Activated CD8-positive, alpha-beta memory T cell treated with anti-CD3 and anti-CD28 coated beads, Interleukin-2, amount 10 ng/mL, durations not matched to agents 7 days and 5 days (primary cell): Measurements from ENCODE around the gene KCNK10. TPM values are rescaled to one million over a fixed set of nuclear protein-coding genes. Genes with fewer than 3 reads are reported as not detected.
A peak's percentile ranks its signal among the peaks of the same experiment; 100 is the strongest.

ENCODE experiments used
- ATAC-seq: fragments of 150-1000 bp; cut with Tn5 transposase; one replicate; pipeline ENCODE4 v1.10.0; 2021; ENCODE audit warnings: moderate library complexity
- CTCF ChIA-PET: fragments of 350-600 bp; sonication (Branson Sonifier 250); formaldehyde crosslinking; loops from one replicate; lab custom pipeline; 2021; ENCODE audit warnings: antibody characterized with exemption; lab: Charles Lee
- DNase-seq: peaks from one replicate; pipeline ENCODE4 v3.0.0-alpha.2; 2020
- H3K27ac Mint-ChIP-seq: one replicate; pipeline ENCODE4 v1.8.0; 2021; ENCODE audit warnings: mild to moderate bottlenecking, mixed read lengths
- H3K27me3 Mint-ChIP-seq: one replicate; pipeline ENCODE4 v1.8.0; 2021; ENCODE audit warnings: mixed read lengths
- H3K36me3 Mint-ChIP-seq: one replicate; pipeline ENCODE4 v1.8.0; 2021; ENCODE audit warnings: mild to moderate bottlenecking, mixed read lengths
- H3K4me1 Mint-ChIP-seq: one replicate; pipeline ENCODE4 v1.8.0; 2021; ENCODE audit warnings: mixed read lengths
- H3K4me3 Mint-ChIP-seq: one replicate; pipeline ENCODE4 v1.8.0; 2021; ENCODE audit warnings: mild to moderate bottlenecking, moderate library complexity, mixed read lengths
- H3K9me3 Mint-ChIP-seq: one replicate; pipeline ENCODE4 v1.8.0; 2022; ENCODE audit warnings: low read depth, mixed read lengths
- total RNA-seq, 2 experiments: library from RNA; stranded (reverse); gene quantifications; one replicate each; pipeline ENCODE4 v1.2.3, GENCODE V29; 2021

KCNK10 gene
- total RNA-seq, 2 experiments from 2014 or later = not detected

GRCh38 chr14:88195676-88196075 is 127.4 kb downstream of the KCNK10 start:
- Mint-ChIP-seq H3K9me3 (no peaks in the 10 kb centered on the region), H3K36me3 (no peaks in the 10 kb centered on the region), H3K4me3 (no peak overlapping the region), H3K4me1 (no peaks in the 10 kb centered on the region), H3K27me3 (peaks cover 37% of the 10 kb centered on the region), H3K27ac (no peak overlapping the region)
- DNase-seq (peak; percentile 4), ATAC-seq (no peak)
- CTCF ChIA-PET = interaction anchor here (1.2 kb wide), 1 partner anchor 250 kb away, joined by 4 read pairs; no protein-coding TSS in a partner anchor

GRCh38 chr14:88194531-88194930 is 128.5 kb downstream of the KCNK10 start:
- H3K9me3 Mint-ChIP-seq = no peaks in the 10 kb centered on the region
- H3K4me3 Mint-ChIP-seq = no peak overlapping the region
- DNase-seq (peak; percentile 27), ATAC-seq (no peak)
- no peak overlapping the region for H3K27ac Mint-ChIP-seq
- CTCF ChIA-PET = no interaction called here
- no peaks in the 10 kb centered on the region for H3K36me3 Mint-ChIP-seq
- H3K27me3 Mint-ChIP-seq = peaks cover 37% of the 10 kb centered on the region
- H3K4me1 Mint-ChIP-seq = no peaks in the 10 kb centered on the region

GRCh38 chr14:88191605-88192004 is 131.5 kb downstream of the KCNK10 start:
- CTCF ChIA-PET = interaction anchor here (4.3 kb wide), 1 partner anchor 13 kb away, joined by 20 read pairs; no protein-coding TSS in a partner anchor

GRCh38 chr14:88189417-88190191 is 133.5 kb downstream of the KCNK10 start:
- peak; percentile 78 for ATAC-seq
- H3K27ac Mint-ChIP-seq = no peak overlapping the region

More at GRCh38 chr14:88191605-88192004, 131.5 kb downstream of the KCNK10 start:
- Mint-ChIP-seq H3K9me3 (no peaks in the 10 kb centered on the region), H3K36me3 (no peaks in the 10 kb centered on the region), H3K4me3 (no peak overlapping the region), H3K27ac (no peak overlapping the region), H3K4me1 (peaks cover 4% of the 10 kb centered on the region), H3K27me3 (peaks cover 37% of the 10 kb centered on the region)
- DNase-seq = no peak
- no peak for ATAC-seq

GRCh38 chr14:88188745-88189416 is 134.2 kb downstream of the KCNK10 start:
- DNase-seq (no peak), ATAC-seq (peak; percentile 16)
- Mint-ChIP-seq H3K27ac (no peak overlapping the region), H3K27me3 (peaks cover 15% of the 10 kb centered on the region), H3K4me3 (peak overlapping the region; percentile 45), H3K36me3 (no peaks in the 10 kb centered on the region), H3K4me1 (peaks cover 4% of the 10 kb centered on the region), H3K9me3 (no peaks in the 10 kb centered on the region)
- CTCF ChIA-PET = interaction anchor here (0.8 to 4.3 kb wide), 22 partner anchors 10 to 478 kb away, joined by 3 to 22 read pairs (median 4); no protein-coding TSS in a partner anchor

More at GRCh38 chr14:88189417-88190191, 133.5 kb downstream of the KCNK10 start:
- Mint-ChIP-seq H3K4me3 (peak overlapping the region; percentile 45), H3K36me3 (no peaks in the 10 kb centered on the region), H3K4me1 (peaks cover 4% of the 10 kb centered on the region), H3K9me3 (no peaks in the 10 kb centered on the region), H3K27me3 (peaks cover 20% of the 10 kb centered on the region)
- peak; percentile 77 for DNase-seq
- CTCF ChIA-PET = interaction anchor here (0.6 to 4.3 kb wide), 28 partner anchors 9 to 604 kb away, joined by 3 to 22 read pairs (median 4); partner anchors contain the start of gene EML5

- Mint-ChIP-seq H3K4me1 (peaks cover 11% of the 10 kb centered on the region), H3K9me3 (no peaks in the 10 kb centered on the region), H3K27me3 (peaks cover 2% of the 10 kb centered on the region), H3K36me3 (no peaks in the 10 kb centered on the region), H3K4me3 (no peak overlapping the region), H3K27ac (no peak overlapping the region)
- CTCF ChIA-PET = no interaction called here
- DNase-seq = peak; percentile 0
- ATAC-seq = no peak
These were observed 137.2 kb downstream of the KCNK10 start for GRCh38 chr14:88185843-88186242.

GRCh38 chr14:88184956-88185355 is 138.1 kb downstream of the KCNK10 start:
- Mint-ChIP-seq H3K9me3 (no peaks in the 10 kb centered on the region), H3K4me3 (no peak overlapping the region), H3K27me3 (peaks cover 2% of the 10 kb centered on the region), H3K36me3 (no peaks in the 10 kb centered on the region), H3K4me1 (peaks cover 14% of the 10 kb centered on the region), H3K27ac (no peak overlapping the region)
- CTCF ChIA-PET = no interaction called here
- ATAC-seq = no peak
- DNase-seq = peak; percentile 33

- Mint-ChIP-seq H3K9me3 (no peaks in the 10 kb centered on the region), H3K4me3 (no peak overlapping the region), H3K4me1 (peaks cover 10% of the 10 kb centered on the region), H3K36me3 (no peaks in the 10 kb centered on the region), H3K27ac (no peak overlapping the region), H3K27me3 (no peaks in the 10 kb centered on the region)
- peak; percentile 55 for ATAC-seq
- DNase-seq = peak; percentile 44
- CTCF ChIA-PET = interaction anchor here (0.9 to 1.3 kb wide), 2 partner anchors 13 to 236 kb away, joined by 4 to 5 read pairs; no protein-coding TSS in a partner anchor
These were observed 142.0 kb downstream of the KCNK10 start for GRCh38 chr14:88181072-88181471.

- H3K27me3 Mint-ChIP-seq = no peaks in the 10 kb centered on the region
- H3K9me3 Mint-ChIP-seq = no peaks in the 10 kb centered on the region
- H3K4me1 Mint-ChIP-seq = peaks cover 10% of the 10 kb centered on the region
- CTCF ChIA-PET = interaction anchor here (0.8 to 3.6 kb wide), 2 partner anchors 10 kb away, joined by 3 to 20 read pairs; no protein-coding TSS in a partner anchor
- no peak overlapping the region for H3K4me3 Mint-ChIP-seq
- DNase-seq (peak; percentile 5), ATAC-seq (no peak)
- H3K36me3 Mint-ChIP-seq = no peaks in the 10 kb centered on the region
- no peak overlapping the region for H3K27ac Mint-ChIP-seq
These were observed 143.4 kb downstream of the KCNK10 start for GRCh38 chr14:88179716-88180115.

GRCh38 chr14:88170333-88170732 is 152.7 kb downstream of the KCNK10 start:
- no peak overlapping the region for H3K4me3 Mint-ChIP-seq
- no peak overlapping the region for H3K27ac Mint-ChIP-seq
- ATAC-seq (no peak), DNase-seq (no peak)
- peaks cover 3% of the 10 kb centered on the region for H3K9me3 Mint-ChIP-seq
- H3K4me1 Mint-ChIP-seq = peaks cover 12% of the 10 kb centered on the region
- peaks cover 6% of the 10 kb centered on the region for H3K36me3 Mint-ChIP-seq
- H3K27me3 Mint-ChIP-seq = peaks cover 26% of the 10 kb centered on the region
- CTCF ChIA-PET = interaction anchor here (1.0 to 3.1 kb wide), 4 partner anchors 10 to 224 kb away, joined by 3 to 59 read pairs (median 3); no protein-coding TSS in a partner anchor

GRCh38 chr14:88168498-88169165 is 154.4 kb downstream of the KCNK10 start:
- ATAC-seq (peak; percentile 86), DNase-seq (peak; percentile 66)
- CTCF ChIA-PET = interaction anchor here (0.7 to 3.1 kb wide), 34 partner anchors 9 to 383 kb away, joined by 3 to 59 read pairs (median 4); partner anchors contain the start of gene GPR65
- Mint-ChIP-seq H3K4me3 (peak overlapping the region; percentile 37), H3K36me3 (peaks cover 6% of the 10 kb centered on the region), H3K9me3 (peaks cover 3% of the 10 kb centered on the region), H3K27ac (no peak overlapping the region), H3K27me3 (peaks cover 26% of the 10 kb centered on the region), H3K4me1 (peaks cover 29% of the 10 kb centered on the region)

GRCh38 chr14:88168025-88168424 is 155.0 kb downstream of the KCNK10 start:
- DNase-seq (no peak), ATAC-seq (peak; percentile 10)
- CTCF ChIA-PET = interaction anchor here (0.8 to 3.1 kb wide), 28 partner anchors 8 to 384 kb away, joined by 3 to 59 read pairs (median 5); partner anchors contain the start of gene GPR65
- Mint-ChIP-seq H3K4me1 (peaks cover 31% of the 10 kb centered on the region), H3K9me3 (peaks cover 3% of the 10 kb centered on the region), H3K27ac (no peak overlapping the region), H3K27me3 (peaks cover 23% of the 10 kb centered on the region), H3K36me3 (peaks cover 6% of the 10 kb centered on the region), H3K4me3 (no peak overlapping the region)
